PC-9 (cell line): ENCODE measurements around the gene ZMIZ1. TPM values are rescaled to one million over a fixed set of nuclear protein-coding genes. Genes with fewer than 3 reads are reported as not detected.

Source experiments
- BruUV-seq: library from RNA; stranded (reverse); fragments of 400-500 nt; replicated peaks from 2 replicates; lab custom pipeline; 2021; lab: Mats Ljungman, UMichigan
- CTCF ChIA-PET: fragments of 300-600 bp; sonication (Branson Sonifier 250); formaldehyde crosslinking; loops from one replicate; lab custom pipeline; 2022; ENCODE audit warnings: antibody characterized with exemption; lab: Charles Lee
- POLR2A ChIA-PET: fragments of 300-600 bp; sonication (Branson Sonifier 250); formaldehyde crosslinking; loops from one replicate; lab custom pipeline; 2022; ENCODE audit warnings: antibody characterized with exemption; ENCODE audit not compliant: unreplicated experiment; lab: Charles Lee
- DNase-seq, 2 experiments: peaks; one replicate each; pipeline versions ENCODE4 v3.0.0 to v3.0.0-alpha.2; 2015 to 2022; ENCODE audit warnings: mixed read lengths in 1 of 2
- H2AFZ ChIP-seq: fragments of 200-600 bp; sonication (generic); 2 replicates; pipeline ENCODE4 v1.8.1; 2017; ENCODE audit warnings: antibody characterized with exemption
- H3F3A ChIP-seq: fragments of 200-600 bp; sonication (generic); 2 replicates; pipeline ENCODE4 v1.8.1; 2017; ENCODE audit warnings: antibody characterized with exemption, mild to moderate bottlenecking, low read depth; ENCODE audit not compliant: insufficient read depth
- H3K27ac ChIP-seq: fragments of 200-600 bp; sonication (generic); 2 replicates; pipeline ENCODE4 v1.6.1; 2016; ENCODE audit warnings: mixed run types
- H3K27me3 ChIP-seq: fragments of 200-600 bp; sonication (generic); 2 replicates; pipeline ENCODE4 v1.6.1; 2016; ENCODE audit warnings: low read depth, mixed run types; ENCODE audit not compliant: insufficient read depth
- H3K36me3 ChIP-seq: fragments of 200-600 bp; sonication (generic); 2 replicates; pipeline ENCODE4 v1.6.1; 2016; ENCODE audit warnings: low read depth, mixed run types
- H3K4me1 ChIP-seq: fragments of 200-600 bp; sonication (generic); replicated peaks from 2 replicates; pipeline ENCODE4 v1.6.1; 2016; ENCODE audit warnings: mixed run types; ENCODE audit not compliant: insufficient read depth
- H3K4me2 ChIP-seq: fragments of 200-600 bp; sonication (generic); 2 replicates; pipeline ENCODE4 v1.6.1; 2017; ENCODE audit warnings: mixed run types
- H3K4me3 ChIP-seq: fragments of 200-600 bp; sonication (generic); 2 replicates; pipeline ENCODE4 v1.6.1; 2016; ENCODE audit warnings: mixed run types
- H3K79me2 ChIP-seq: fragments of 200-600 bp; sonication (generic); 2 replicates; pipeline ENCODE4 v1.6.1; 2017; ENCODE audit warnings: low read depth, mixed run types
- H3K9me2 ChIP-seq: fragments of 200-600 bp; sonication (generic); 2 replicates; pipeline ENCODE4 v1.8.1; 2017; ENCODE audit warnings: mild to moderate bottlenecking; ENCODE audit not compliant: insufficient read depth
- H3K9me3 ChIP-seq: fragments of 200-600 bp; sonication (generic); 2 replicates; pipeline ENCODE4 v1.8.1; 2016; ENCODE audit warnings: low read depth; ENCODE audit not compliant: insufficient read depth
- H4K20me1 ChIP-seq: fragments of 200-600 bp; sonication (generic); 2 replicates; pipeline ENCODE4 v1.8.1; 2017; ENCODE audit not compliant: insufficient read depth
- CTCF ChIP-seq: fragments of 200-600 bp; sonication (generic); conservative IDR thresholded peaks from 2 replicates; pipeline ENCODE4 v1.6.1; 2017; ENCODE audit warnings: mixed run types, antibody characterized with exemption, mild to moderate bottlenecking, moderate library complexity
- EZH2 ChIP-seq: fragments of 200-600 bp; sonication (generic); IDR thresholded peaks from 2 replicates; pipeline ENCODE4 v1.8.0; 2017; ENCODE audit warnings: antibody characterized with exemption, low read depth
- intact Hi-C: fragments of 100-400 bp; cut with micrococcal nuclease; formaldehyde crosslinking; loops from one replicate; pipeline ENCODE4 v1.10.0; 2022; ENCODE audit not compliant: unreplicated experiment
- total RNA-seq: library from RNA; stranded (reverse); gene quantifications from 2 replicates; pipeline ENCODE4 v1.2.3, GENCODE V29; 2021

The ZMIZ1 gene
- total RNA-seq, 1 experiment from 2014 or later, result 47.6 TPM

DNA sequence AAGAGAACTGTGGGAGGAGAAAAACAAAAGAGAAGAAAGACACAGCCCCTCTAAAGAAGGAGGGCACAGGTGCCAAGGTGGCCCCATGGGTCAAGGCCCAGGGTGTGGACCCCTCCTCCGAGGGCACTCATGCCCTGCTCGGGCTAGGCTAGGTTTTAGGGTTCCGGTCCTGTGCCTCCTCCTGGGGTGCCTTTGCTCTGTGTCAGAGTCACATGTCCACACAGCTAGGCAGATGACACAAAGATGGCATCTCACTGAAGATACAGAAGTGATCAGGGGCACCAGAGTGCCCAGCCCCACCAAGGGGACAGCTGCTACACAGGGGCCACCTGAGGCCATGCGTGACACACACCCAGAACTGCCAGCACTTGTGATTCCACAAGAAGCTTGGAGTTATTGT, 162.1 kb downstream of the ZMIZ1 start:
- Histone ChIP-seq H3K36me3 (0 out of 2 replicates have a peak, but pooled peaks cover 13% of the 10 kb centered on the region), H3K9me3 (no peaks in the 10 kb centered on the region), H3K27ac (no peak overlapping the region), H3K27me3 (no peaks in the 10 kb centered on the region), H3K4me1 (0 out of 2 replicates have a peak, but pooled peaks cover 9% of the 10 kb centered on the region), H3F3A (0 out of 2 replicates have a peak, but pooled peaks cover 9% of the 10 kb centered on the region), H3K9me2 (no peaks in the 10 kb centered on the region), H3K4me2 (no peak overlapping the region), H4K20me1 (no peaks in the 10 kb centered on the region), H3K79me2 (no peaks in the 10 kb centered on the region), H2AFZ (no peak overlapping the region), H3K4me3 (no peak overlapping the region)
- CTCF ChIA-PET, result no interaction called here
- DNase-seq, result no peak
- intact Hi-C loops, result loop anchor here (5.0 kb wide), 1 partner anchor 36 kb away; no protein-coding TSS in a partner anchor
- no TSS peak for BruUV-seq
- TF ChIP-seq EZH2 (no peak), CTCF (no peak)
- POLR2A ChIA-PET, result no interaction called here

DNA sequence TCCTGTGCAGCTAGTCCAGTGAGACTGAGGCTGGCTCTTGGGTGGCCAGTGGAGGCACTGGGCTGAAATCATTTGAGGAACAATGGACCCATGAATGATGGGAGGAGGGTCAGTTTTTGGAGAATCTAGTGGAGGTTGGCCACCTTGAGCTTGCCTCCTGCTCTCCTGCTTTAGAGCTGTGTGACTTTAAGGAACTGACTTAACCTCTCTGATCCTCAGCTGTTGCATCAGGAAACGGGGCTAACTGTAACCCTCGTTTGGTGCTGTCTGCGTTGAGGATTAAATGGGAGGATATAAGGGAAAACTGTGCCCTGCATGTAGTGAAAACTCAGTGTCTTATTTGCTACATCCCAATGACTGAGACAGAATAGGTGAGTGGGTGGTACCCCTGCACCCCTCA, 163.1 kb downstream of the ZMIZ1 start:
- Histone ChIP-seq H3K27ac (no peak overlapping the region), H3K4me3 (no peak overlapping the region), H3K36me3 (0 out of 2 replicates have a peak, but pooled peaks cover 7% of the 10 kb centered on the region), H3K27me3 (no peaks in the 10 kb centered on the region), H3K4me2 (no peak overlapping the region), H4K20me1 (no peaks in the 10 kb centered on the region), H3K9me3 (no peaks in the 10 kb centered on the region), H3K79me2 (no peaks in the 10 kb centered on the region), H2AFZ (no peak overlapping the region), H3F3A (peaks cover 15% of the 10 kb centered on the region; the same call in 1 of the 2 replicates), H3K9me2 (no peaks in the 10 kb centered on the region), H3K4me1 (peaks cover 15% of the 10 kb centered on the region)
- CTCF ChIA-PET, result no interaction called here
- intact Hi-C loops, result loop anchor here (5.0 kb wide), 1 partner anchor 35 kb away; no protein-coding TSS in a partner anchor
- no TSS peak for BruUV-seq
- no peak for DNase-seq
- POLR2A ChIA-PET, result no interaction called here
- TF ChIP-seq CTCF (no peak), EZH2 (no peak)

- 0 out of 2 replicates have a peak, but pooled peaks cover 7% of the 10 kb centered on the region for H3K36me3 ChIP-seq
- no peak for DNase-seq
- ChIA-PET CTCF (no interaction called here), POLR2A (no interaction called here)
- H3K79me2 ChIP-seq, result no peaks in the 10 kb centered on the region
- peaks cover 25% of the 10 kb centered on the region for H3K4me1 ChIP-seq
- H2AFZ ChIP-seq, result no peak overlapping the region
- H4K20me1 ChIP-seq, result no peaks in the 10 kb centered on the region
- H3K27me3 ChIP-seq, result no peaks in the 10 kb centered on the region
- H3K9me3 ChIP-seq, result no peaks in the 10 kb centered on the region
- H3K9me2 ChIP-seq, result no peaks in the 10 kb centered on the region
- H3K4me2 ChIP-seq, result no peak overlapping the region
- H3K4me3 ChIP-seq, result no peak overlapping the region
- intact Hi-C loops, result loop anchor here (5.0 kb wide), 1 partner anchor 34 kb away; no protein-coding TSS in a partner anchor
- BruUV-seq, result no TSS peak
- peaks cover 25% of the 10 kb centered on the region; the same call in 1 of the 2 replicates for H3F3A ChIP-seq
- no peak for TF ChIP-seq EZH2
- TF ChIP-seq CTCF, result no peak
- H3K27ac ChIP-seq, result no peak overlapping the region
Observed at GRCh38 chr10:79232864-79233263, 164.1 kb downstream of the ZMIZ1 start.
